Measurements from ENCODE around the gene TOX3. TPM values are rescaled to one million over a fixed set of nuclear protein-coding genes. Genes with fewer than 3 reads are reported as not detected.

The TOX3 gene
- total and polyA plus RNA-seq, 12 donors = not detected

DNA sequence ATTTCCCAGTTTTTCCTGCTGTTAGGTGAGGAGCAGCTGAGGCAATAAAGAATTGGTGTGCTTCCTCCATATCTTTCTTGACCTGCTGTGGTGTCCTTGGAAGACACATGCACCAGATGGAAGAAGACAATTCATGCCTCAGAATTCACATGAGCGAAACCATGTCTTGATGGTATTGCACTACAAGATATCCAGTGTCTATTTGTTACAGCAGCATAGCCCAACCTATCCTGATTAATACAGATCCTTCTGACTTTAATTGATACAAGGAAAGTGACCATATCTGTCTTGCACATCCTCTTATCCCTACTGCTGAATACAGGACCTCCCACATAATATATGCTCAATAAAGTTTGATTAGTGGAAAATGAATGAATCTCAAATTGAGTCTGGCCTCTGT, 9.1 kb upstream of the TOX3 start:
- ATAC-seq (no peak), DNase-seq (no peak)
- WGBS, 2 donors = 92 to 100% methylated on average over 1 of the region's 1 CpG
- no peak overlapping the region for H3K27ac ChIP-seq
- peaks cover 0 to 2% (median 0%) of the 10 kb centered on the region in 11 donors for H3K9me3 ChIP-seq
- no peaks in the 10 kb centered on the region for H3K36me3 ChIP-seq
- peaks cover 0 to 63% (median 14%) of the 10 kb centered on the region in 7 donors for H3K27me3 ChIP-seq
- H3K4me1 ChIP-seq = no peaks in the 10 kb centered on the region
- intact Hi-C loops (cut with DNase I) = no loop called here
- TF ChIP-seq, protein P1, sequence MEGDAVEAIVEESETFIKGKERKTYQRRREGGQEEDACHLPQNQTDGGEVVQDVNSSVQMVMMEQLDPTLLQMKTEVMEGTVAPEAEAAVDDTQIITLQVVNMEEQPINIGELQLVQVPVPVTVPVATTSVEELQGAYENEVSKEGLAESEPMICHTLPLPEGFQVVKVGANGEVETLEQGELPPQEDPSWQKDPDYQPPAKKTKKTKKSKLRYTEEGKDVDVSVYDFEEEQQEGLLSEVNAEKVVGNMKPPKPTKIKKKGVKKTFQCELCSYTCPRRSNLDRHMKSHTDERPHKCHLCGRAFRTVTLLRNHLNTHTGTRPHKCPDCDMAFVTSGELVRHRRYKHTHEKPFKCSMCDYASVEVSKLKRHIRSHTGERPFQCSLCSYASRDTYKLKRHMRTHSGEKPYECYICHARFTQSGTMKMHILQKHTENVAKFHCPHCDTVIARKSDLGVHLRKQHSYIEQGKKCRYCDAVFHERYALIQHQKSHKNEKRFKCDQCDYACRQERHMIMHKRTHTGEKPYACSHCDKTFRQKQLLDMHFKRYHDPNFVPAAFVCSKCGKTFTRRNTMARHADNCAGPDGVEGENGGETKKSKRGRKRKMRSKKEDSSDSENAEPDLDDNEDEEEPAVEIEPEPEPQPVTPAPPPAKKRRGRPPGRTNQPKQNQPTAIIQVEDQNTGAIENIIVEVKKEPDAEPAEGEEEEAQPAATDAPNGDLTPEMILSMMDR (IDR thresholded peaks at IDR 0.05) = no peak
- no peak overlapping the region for H3K4me3 ChIP-seq

DNA sequence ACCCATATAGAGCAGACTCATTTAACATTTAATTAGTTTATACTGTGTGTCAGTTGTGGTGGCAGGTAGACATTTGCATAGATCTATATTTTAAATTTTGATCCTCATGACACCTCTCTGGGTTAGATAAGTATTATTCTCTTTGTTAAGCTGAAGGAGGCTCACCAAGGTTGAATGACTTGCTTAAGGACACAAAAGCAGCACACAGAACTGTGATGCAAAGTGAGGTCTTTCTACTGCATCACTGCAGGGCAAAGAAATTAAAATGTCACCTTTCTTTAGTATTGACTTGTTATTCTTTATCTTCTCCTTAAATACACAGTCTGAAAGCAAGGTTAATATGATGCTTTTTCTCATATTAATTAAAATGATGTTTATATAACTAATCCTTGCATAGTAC, 8.6 kb upstream of the TOX3 start:
- intact Hi-C loops (cut with DNase I) = no loop called here
- H3K4me1 ChIP-seq = no peaks in the 10 kb centered on the region
- no peak for ATAC-seq
- TF ChIP-seq, protein P1 (IDR thresholded peaks at IDR 0.05) = no peak
- no peak overlapping the region for H3K27ac ChIP-seq
- no peak overlapping the region for H3K4me3 ChIP-seq
- peaks cover 0 to 2% (median 0%) of the 10 kb centered on the region in 11 donors for H3K9me3 ChIP-seq
- DNase-seq = no peak
- H3K27me3 ChIP-seq = peaks cover 0 to 68% (median 18%) of the 10 kb centered on the region in 7 donors
- no peaks in the 10 kb centered on the region for H3K36me3 ChIP-seq

DNA sequence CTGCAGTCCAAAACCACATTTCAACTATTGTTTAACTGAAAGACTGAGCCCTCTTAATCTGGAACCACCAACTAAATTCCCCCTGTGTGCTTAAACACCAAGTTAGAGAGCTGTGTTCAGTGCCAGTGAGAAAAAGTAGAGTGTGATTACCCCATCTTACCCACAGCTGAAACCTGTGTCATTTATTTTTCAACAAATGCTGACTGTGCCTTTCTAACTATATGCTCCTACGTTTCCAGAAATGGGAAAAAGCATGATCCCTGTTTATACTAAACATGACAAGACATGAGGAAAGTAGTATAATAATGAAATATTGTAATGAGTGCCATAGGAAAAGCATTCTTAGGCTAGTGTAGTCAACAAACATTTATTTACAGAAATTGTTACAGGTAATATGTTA, 7.4 kb upstream of the TOX3 start:
- Histone ChIP-seq H3K27ac (no peak overlapping the region), H3K4me3 (no peak overlapping the region), H3K9me3 (peaks cover 0 to 2% (median 0%) of the 10 kb centered on the region in 11 donors), H3K27me3 (peaks cover 0 to 77% (median 23%) of the 10 kb centered on the region in 7 donors), H3K36me3 (no peaks in the 10 kb centered on the region), H3K4me1 (no peaks in the 10 kb centered on the region)
- no peak for DNase-seq
- TF ChIP-seq, protein P1 (IDR thresholded peaks at IDR 0.05) = no peak
- intact Hi-C loops (cut with DNase I) = no loop called here
- ATAC-seq = no peak
- 63 to 64% methylated on average over 1 of the region's 1 CpG for WGBS, 2 donors

DNA sequence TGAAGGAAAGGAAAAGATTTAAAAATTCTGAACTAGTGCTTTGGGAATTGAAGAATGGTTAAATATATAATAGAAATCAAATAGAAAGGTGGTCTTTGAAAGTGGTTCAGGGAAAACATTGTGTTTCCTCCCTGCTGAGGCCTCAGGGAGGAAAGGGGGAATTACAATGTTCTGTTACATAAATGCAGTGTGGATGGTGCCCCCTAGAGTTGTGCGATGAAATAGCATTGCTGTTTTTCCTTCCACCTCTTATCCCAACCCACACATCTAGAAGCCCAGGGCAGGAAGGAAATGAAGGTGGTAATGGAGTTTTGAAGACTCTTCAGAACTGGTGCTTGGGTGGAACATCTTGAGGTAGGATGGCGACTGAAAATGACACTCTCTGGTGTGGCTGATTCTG, 6.4 kb upstream of the TOX3 start:
- peaks cover 0 to 2% (median 0%) of the 10 kb centered on the region in 11 donors for H3K9me3 ChIP-seq
- H3K4me1 ChIP-seq = no peaks in the 10 kb centered on the region
- H3K4me3 ChIP-seq = no peak overlapping the region
- no peaks in the 10 kb centered on the region for H3K36me3 ChIP-seq
- WGBS, 2 donors = 86 to 89% methylated on average over 2 of the region's 2 CpGs
- H3K27ac ChIP-seq = no peak overlapping the region
- TF ChIP-seq, protein P1 (IDR thresholded peaks at IDR 0.05) = no peak
- intact Hi-C loops (cut with DNase I) = no loop called here
- DNase-seq = no peak
- H3K27me3 ChIP-seq = peaks cover 0 to 85% (median 31%) of the 10 kb centered on the region in 7 donors
- no peak for ATAC-seq
